GM21737 (cell line): ENCODE results near the gene PON3.
A peak's percentile ranks its signal among the peaks of the same experiment; 100 is the strongest.

ENCODE experiments used
- ATAC-seq: cut with Tn5 transposase; IDR thresholded peaks from one replicate; pipeline ENCODE4 v1.9.1; 2021; ENCODE audit warnings: mild to moderate bottlenecking, moderate library complexity; ENCODE audit not compliant: unreplicated experiment

The PON3 gene

DNA sequence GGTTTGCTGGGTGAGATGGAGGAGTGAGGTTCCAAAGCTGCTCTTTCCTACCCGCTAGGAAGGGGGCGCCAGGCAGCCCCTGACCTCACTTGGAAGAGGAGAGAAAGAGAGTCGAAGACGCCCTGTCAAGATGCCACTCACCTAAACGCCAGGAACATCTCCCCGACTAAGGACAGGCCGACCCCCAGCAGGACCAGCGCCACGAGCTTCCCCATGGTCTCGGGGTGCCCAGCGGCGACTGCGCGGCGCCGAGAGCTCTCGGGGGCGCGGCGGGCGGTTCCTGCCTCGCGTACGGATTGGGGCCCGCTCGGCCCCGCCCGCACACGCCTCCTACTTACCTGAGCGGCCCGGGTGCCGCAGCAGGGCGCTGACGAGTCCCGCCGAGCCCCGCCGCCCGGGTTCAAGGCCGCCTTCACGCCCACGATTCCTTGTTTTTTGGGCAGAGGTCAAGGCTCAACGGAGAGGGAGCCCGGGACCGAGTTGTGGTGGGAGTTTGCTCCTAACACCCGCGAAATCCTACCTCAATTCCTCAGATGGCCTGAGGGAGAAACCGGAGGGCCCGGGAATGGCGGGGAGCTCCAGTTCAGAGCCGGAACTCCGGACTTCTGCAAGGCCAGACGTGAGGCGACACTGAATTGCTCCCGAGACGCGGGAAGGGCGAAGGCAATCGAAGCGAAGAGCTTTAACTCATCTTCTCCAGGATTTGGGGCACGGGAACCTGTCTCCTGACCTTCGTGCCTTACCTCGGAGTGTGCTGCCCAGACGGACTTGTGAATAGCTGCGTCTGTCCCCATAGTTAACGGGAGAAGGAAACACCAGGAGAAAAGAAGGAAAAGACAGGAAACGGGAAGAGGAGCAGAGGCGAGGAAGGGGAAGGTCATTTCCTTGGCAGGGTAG, at the start of gene PON3:
Gene PON3, minus strand, starts transcription at position 240 of the 897 bp plus-strand sequence. Its CDS starts 25 bp downstream, at position 215.
- no peak for ATAC-seq

- ATAC-seq: no peak
These were observed 48.6 kb upstream of the PON3 start for GRCh38 chr7:95444796-95445195.

DNA sequence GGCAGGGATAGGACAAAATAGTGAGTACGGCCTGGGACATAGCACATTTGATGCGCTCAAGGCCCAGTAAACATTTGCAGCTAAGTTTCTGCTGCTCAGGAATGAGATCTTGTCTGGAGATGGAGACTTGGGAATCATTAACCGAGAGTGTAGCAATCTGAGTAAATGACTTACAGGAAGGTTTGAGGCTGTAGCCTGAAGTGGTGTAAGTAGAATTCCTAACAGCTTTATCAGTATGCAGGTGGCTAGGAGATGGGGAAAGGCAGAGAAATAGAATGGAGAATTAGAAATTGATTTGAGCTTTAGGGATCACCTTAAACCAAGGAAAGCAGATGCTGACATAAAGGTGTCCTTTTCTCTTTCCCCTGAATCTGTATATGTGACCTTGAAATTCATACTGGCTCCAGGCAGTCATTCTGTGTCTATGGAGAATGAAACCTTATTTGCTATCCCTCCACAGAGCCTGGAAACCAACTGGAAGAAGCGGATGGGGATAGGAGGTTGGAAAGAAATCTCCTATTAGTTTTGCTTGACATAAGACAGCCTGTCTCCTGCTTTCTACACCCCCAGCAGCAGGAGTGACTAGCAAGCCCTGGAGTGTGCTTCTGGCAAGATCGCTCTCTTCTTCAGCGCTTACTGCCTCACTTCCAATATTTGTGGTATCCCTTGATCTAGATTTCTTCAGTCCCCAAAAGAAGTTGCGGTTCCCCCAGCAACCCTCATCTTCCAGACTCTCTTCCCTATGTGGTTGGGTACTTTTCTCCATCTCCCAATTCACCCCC, 45.1 kb upstream of the PON3 start:
- ATAC-seq: no peak

- ATAC-seq: no peak
These were observed 44.3 kb upstream of the PON3 start for GRCh38 chr7:95440394-95441038.

DNA sequence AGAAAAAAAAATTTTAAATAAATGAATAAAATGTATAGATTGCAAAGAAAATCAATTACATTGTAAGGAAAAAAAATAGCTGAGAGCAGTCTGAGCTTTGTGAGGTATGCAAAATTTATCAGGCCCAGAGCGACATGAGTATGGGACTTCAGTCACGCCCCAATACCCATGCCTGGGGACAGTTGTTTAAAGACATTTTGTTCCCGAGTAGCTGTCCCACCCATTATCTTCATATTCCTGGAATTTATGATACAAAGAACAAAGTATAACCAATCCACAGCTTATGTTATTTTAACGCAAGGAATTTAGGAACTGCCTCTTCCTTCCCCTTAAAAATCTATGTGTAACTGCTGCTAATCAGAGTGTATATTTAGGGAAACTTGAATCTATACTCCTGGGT, 40.2 kb upstream of the PON3 start:
- no peak for ATAC-seq

GRCh38 chr7:95435422-95435780, 39.2 kb upstream of the PON3 start:
- no peak for ATAC-seq

DNA sequence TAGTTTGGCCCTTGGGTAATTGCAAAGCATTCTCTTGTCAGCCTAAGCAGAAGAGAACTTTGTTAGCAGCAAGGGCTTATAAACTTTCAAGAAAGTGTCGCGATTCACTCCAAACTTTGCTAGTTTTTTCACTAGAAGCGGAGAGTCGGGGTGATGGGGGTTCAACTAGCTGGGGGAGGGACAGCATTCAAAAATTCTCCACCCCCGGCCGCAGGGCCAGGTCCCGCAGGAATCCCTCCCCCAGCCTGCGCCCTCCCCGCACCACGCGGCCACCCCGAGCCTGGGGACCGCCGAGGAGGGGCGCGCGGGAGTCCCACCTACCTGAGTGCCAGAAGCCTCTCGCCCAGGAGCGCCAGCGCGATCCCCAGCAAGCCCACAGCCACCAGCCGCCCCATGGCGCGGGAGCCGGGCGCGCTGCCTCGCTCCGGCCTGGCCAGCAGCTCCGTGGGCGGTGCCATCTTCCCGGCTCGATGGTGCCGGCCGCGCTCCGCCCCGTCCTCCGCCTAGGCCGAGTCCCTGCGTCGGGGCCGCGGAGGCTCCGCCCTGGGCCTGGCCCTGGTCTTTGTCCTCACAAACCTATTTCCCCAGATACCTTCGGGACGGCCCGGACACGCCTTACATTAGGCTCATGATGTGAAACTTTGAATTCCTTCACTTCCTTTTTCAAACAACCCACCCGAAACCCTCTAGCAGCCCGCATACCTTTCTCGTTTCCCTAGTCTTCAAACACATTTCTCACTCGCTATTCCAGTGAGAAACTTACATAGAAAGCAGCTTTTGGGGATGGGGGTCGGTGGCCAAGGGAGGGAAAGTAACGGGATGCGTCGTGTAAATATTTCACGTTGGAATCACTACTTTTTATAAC, 38.6 kb upstream of the PON3 start, which contains the start of gene PON2:
Gene PON2, minus strand, starts transcription at position 472 of the 865 bp plus-strand sequence. Its CDS starts 77 bp downstream, at position 395.
- ATAC-seq: peak; percentile 97

DNA sequence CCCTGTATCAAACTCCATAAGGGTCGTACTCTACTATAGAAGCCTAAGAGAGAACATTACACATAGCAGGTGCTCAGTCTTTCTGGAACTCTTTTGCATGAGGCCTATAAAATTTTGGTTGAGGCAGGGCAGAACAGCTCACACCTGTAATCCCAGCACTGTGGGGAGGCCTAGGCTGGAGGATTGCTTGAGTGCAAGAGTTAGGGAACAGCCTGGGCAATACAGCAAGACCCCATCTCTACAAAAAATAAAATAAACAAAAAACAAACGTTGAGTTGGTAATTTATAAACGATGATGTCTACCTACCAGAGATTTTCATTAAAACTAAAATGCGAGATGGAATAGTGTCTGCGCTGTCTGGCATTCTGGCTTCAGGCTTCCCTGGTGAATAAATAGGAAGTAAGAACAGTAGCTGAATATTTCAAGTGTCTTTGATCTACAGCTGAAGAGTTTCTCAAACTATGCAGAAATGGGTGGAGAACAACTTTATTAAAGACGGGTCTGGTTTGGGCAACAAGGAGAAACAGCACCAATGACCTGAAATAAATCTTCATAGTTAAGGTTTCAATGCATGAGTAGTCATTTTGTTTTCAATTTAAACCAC, 37.9 kb upstream of the PON3 start:
- no peak for ATAC-seq

DNA sequence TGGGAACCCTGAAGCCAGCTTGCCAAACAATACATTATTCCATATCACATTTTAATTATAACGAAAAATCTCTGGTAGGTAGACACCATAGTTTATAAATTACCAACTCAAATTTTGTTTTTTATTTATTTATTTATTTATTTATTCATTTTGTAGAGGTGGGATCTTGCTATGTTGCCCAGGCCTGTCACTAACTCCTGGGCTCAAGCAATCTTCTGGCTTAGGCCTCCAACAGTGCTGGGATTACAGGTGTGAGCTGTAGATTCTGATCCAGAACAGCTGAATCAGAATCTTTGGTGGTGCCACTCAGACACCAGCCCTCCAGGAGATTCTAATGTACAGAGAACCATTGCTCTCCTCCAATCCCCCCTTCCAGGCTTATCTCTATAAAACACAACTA, 37.0 kb upstream of the PON3 start:
- no peak for ATAC-seq

- ATAC-seq: no peak
These were observed 36.4 kb upstream of the PON3 start for GRCh38 chr7:95432606-95433005.

- no peak for ATAC-seq
These were observed 34.7 kb upstream of the PON3 start for GRCh38 chr7:95430864-95431263.

- no peak for ATAC-seq
These were observed 33.2 kb upstream of the PON3 start for GRCh38 chr7:95429241-95429990.

DNA sequence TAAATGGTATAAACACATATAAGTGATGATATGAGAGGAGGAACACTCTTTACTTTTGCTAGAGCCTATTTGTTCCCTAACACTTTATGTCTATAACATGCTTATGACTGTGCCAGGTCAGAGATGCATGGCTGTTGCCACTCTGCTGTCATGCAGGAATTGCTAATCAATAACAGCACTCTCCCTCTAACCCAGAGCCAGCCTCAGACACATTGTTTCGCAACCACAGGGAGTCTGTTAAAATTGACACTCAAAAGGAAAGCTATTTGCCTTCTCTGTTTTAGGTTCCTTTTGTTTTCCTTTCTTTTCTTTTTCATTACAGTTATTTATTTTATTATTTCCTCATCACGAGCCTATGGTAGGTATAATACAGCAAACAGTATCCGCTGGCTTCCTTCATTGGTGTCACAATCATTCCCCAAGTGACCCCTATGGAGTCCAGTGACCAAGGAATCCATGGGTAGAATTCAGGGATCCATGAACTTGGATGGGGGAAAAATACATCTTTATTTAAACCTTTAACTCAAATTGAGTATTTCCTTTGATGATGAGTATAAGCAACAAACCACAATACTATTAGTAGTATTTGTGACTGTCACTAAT, 31.8 kb upstream of the PON3 start:
- ATAC-seq: no peak

DNA sequence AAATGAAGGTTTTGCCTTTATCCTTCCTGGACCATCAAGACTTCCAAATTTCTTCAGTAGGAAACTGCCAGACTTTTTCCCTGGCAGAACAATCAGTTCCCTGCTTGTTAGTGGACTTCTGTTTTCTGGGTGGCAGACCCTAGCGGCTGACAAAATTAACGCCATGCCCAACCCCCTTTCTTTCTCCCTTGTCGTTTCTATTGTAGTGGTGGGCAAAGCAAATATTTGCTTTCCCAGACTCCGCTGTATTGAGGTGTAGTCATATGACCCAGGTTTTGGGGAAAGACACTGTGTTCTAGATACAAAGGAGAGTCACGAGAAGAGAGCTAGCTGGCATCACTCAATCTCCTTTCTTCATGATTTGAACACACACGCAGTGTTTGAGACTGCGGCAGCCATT, 31.0 kb upstream of the PON3 start:
- ATAC-seq: no peak

DNA sequence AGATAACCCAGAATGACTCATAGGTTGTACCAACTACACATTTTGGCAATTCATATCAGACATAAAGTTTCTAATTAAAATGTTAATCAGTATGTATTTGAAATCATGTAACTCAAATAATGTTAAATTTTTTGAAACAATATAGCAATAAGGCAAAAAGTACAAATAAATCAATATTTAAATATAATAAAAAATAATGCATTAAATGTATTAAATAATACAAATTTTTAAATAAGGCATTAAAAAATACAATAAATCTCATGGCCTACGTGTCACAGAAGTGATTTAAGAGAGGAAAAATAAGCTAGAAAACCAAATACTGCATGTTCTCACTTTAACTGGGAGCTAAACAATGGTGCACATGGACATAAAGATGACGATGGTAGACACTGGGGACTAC, 29.5 kb upstream of the PON3 start:
- ATAC-seq: no peak

DNA sequence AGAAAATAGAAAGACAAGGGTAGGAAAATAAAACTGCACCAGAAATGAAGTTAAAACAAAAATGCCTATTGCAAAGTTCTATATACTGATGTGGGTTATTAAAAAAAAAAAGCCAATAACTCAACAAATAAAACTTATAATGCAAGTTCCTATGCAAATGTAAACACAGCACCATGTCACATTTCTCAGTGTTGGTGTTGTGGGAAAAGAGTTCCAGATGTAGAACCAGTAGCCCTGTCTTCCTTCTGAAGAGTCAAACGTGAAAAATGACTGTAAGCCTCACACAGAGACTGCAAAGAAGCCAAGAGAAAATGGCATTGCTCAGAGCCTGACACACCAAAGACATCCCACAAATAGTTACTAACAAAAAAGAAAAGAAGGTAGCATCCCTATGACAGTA, 28.5 kb upstream of the PON3 start:
- no peak for ATAC-seq

DNA sequence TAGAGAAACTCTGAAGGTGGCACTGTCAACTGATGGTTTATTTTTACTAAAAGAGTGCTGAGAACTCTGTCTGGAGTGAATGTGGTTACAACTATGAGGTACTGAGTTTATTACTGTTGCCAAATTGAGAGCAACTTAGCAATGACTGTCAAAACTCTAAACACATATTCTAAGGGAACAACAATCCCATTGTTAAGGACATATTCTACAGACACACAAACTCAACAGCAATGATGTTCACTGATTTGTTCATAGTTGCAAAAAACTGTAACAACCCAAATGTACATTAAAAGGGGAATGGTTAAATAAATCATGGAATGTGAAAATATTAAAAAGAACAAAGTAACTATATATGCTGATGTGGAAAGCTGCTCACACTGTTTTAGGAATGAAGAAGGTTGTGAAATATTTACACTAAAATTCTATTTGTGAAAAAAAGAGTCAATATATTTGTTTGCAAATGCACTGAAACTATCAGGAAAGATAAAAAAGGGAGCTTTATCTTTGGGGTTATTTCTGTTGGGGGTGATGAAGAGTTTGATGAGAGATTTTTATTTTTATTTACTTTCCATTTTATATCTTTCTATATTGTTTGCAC, 25.8 kb upstream of the PON3 start:
- ATAC-seq: no peak

DNA sequence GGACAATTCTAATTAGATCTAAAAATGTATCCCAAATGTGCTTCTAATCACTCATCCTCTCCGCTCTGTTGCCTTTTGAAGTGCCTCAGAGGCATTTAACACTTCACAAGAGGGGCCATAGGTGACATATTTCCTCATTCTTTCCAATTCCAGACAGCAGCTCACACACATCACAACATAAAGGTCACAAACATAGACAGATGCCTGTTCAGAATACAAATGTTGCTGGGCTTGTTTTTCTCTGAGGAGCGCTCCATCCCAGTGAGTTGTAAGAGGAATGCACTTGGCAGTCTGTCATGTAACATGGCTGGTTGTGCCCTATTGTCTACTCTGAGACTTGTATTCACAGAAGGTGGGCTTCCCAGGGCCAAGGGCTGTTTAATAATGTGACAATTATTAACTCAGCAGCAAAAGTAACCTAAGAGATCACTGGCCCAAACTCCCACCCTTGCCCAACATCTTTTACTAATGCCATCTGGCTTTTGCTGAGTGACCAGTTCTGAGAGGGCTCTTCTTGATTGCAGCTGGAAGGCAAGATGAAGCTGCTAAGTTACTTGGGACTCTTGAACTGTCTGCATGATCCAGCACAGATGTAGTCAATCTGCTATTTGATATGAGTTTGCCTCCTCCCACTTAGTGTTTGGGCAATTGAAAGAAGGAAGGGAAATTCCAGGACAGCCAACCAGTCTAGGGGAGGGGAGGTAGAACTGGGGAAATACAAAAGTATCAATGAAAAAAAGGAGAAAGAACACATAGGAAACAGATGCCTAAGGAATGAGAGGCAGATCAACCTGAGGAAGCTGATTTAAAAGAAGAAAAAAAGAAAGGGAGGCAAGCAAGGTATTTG, 25.0 kb upstream of the PON3 start:
- no peak for ATAC-seq
